ENCODE measurements around the gene DFFB.

The DFFB gene

GRCh38 chr1:3874736-3875135 lies 17.5 kb downstream of the DFFB start:
- DNase-seq (ENCODE audit: low spot score), result no peak

DNA sequence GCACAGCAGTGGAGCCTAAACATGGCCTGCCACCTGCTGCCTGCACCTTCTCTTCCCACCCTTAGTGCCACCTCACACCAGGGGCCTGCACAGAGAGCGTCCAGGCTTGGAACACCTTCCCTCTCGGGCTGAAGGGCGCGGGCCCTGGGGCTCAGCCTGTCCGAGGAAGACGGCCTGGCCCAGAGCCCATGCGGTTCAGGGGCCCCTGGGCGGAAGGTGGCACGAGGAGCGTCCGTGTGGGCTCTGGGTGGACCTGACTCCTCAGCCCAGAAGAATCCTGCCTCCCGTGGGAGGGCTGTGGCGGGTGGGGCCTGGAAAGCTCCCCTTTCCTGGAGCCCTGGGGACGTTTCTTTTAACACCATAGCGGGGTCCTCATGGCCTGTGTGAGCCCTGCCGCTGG lies 19.4 kb downstream of the DFFB start:
- DNase-seq (ENCODE audit: low spot score), result no peak

GRCh38 chr1:3879099-3879498 lies 21.8 kb downstream of the DFFB start:
- no peak for DNase-seq (ENCODE audit: low spot score)

DNA sequence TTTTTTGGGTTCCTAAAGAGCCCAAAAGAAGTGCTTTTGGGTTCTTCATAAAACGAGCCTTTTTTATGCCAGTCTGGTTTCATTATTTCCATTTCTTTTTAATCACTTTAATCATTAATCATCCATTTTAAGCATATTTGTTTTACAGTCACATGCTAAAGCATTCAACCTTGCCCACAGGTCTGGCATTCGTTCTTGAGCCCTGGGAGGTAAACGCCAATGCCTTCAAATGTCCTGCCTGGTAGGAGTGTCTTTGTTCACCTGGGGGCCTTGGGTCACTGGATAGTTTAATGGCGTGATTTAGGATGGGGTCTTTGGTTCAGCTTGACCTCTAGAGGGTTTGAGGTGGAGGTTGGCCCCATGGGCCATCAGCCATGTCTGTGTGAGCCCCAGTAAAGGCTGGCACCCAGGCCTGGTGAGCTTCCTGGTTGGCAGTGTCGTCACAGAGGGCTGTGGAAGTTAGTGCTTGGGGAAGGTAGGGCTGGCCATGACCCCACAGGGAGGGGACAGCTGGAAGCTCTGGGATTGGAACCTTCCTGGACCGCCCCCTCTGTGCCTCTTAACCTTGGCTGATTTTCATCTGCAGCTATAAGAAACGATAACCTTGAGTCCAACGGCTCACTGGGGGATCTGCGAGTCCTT lies 22.6 kb downstream of the DFFB start:
- DNase-seq (ENCODE audit: low spot score), result no peak

GRCh38 chr1:3880429-3881192 lies 23.3 kb downstream of the DFFB start:
- DNase-seq (ENCODE audit: low spot score), result no peak

DNA sequence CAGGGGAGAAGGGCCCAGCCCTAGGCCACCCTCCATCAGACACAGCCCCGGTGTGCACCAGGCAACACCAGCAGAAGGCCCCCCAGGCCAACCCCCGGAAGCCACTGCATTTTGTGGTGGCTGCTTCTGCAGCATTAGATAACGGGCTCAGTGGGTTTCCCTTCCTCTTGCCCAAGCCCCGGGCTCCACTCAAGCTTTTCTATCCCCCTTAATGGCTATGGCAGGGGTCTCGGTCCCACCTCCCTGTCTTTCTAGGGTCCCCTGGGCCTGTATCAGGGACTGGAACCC lies 23.9 kb downstream of the DFFB start:
- DNase-seq (ENCODE audit: low spot score), result no peak

- no peak for DNase-seq (ENCODE audit: low spot score)
Observed at GRCh38 chr1:3883194-3883925, 26.1 kb downstream of the DFFB start.

- no peak for DNase-seq (ENCODE audit: low spot score)
Observed at GRCh38 chr1:3884966-3885365, 27.7 kb downstream of the DFFB start.

- DNase-seq (ENCODE audit: low spot score), result no peak
Observed at GRCh38 chr1:3885611-3886010, 28.3 kb downstream of the DFFB start.

DNA sequence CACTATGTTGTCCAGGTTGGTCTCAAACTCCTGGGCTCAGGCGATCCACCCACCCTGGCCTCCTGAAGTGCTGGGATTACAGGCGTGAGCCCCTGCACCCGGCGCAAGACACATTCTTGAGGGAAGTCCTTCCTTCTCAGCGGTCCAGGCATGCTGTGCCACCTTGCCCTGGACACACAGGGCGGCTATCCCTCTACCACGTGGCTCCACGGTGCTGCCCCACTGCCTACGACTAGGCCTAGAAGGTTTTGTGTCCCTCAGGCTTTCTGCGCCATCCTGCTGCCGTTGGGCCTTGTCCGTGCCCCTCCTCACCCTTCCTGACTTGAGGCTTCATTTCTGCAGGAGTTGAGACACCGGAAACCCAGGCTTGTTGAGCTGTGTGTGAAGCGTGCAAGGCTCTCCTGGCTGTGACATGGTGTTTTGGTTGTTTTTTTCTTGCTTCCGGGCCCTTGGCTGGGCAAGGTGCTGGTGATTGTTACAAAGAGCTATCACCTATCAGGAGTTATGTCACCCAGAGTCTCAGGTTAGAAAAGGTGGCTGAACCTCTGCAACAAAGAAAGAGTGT lies 28.9 kb downstream of the DFFB start:
- no peak for DNase-seq (ENCODE audit: low spot score)

- DNase-seq (ENCODE audit: low spot score), result no peak
Observed at GRCh38 chr1:3886691-3887090, 29.4 kb downstream of the DFFB start.

GRCh38 chr1:3888301-3888700 lies 31.0 kb downstream of the DFFB start:
- DNase-seq (ENCODE audit: low spot score), result no peak

- no peak for DNase-seq (ENCODE audit: low spot score)
Observed at GRCh38 chr1:3889936-3890335, 32.7 kb downstream of the DFFB start.

GRCh38 chr1:3890389-3891328 lies 33.4 kb downstream of the DFFB start:
- DNase-seq (ENCODE audit: low spot score), result no peak

- DNase-seq (ENCODE audit: low spot score), result no peak
Observed at GRCh38 chr1:3891329-3891865, 34.1 kb downstream of the DFFB start.

DNA sequence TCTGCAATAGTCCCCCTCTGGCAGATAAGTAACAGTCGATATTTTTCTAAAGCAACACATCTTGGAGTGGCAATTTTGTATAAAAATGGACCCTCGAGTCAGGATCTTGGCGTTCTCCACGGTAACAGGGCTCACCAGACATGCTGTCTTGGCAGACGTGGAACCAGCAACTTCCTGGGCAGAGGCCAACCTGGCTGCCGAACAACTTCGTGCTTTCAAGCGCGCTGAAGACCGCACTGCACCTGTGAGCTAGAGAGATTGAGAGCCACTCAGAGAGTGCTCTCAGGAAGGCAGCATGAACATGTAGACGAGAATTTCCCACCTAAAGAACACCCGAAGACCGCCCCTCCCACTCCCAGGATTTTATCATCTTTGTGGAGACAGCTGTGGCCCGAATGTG lies 35.5 kb downstream of the DFFB start:
- no peak for DNase-seq (ENCODE audit: low spot score)

- no peak for DNase-seq (ENCODE audit: low spot score)
Observed at GRCh38 chr1:3893190-3893589, 35.9 kb downstream of the DFFB start.

GRCh38 chr1:3894626-3895278 lies 37.5 kb downstream of the DFFB start:
- no peak for DNase-seq (ENCODE audit: low spot score)

DNA sequence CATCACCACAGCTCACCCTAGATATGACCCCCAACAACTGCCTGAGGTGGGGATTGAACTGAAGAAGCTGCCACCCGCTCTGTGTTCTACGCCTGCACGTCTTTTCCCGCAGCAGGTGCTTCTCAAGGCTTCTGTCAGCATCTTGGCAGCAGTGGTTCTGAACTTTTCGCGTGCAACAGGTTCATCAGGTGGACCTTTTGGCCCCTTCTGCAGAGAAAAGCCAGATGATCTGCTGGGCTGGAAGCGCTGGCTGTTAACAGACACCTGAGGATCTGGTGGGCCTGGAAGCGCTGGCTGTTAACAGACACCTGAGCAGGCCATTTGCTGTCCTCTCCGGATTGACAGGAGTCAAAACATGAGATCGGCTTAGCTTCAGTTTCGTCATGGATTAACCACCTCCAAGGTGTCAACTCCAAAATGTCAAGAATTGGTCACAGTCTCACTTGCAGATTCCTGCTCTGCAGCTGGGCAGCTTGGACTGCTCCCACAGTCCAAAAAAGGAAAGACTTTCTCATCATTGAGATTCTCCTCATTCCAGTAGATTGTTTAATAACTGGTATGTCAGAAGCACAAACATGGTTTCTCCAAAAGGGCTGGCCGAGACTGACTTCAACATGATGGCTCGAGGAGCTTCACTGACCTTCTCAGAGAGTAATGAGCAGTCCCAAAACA lies 38.1 kb downstream of the DFFB start:
- DNase-seq (ENCODE audit: low spot score), result no peak

- DNase-seq (ENCODE audit: low spot score), result no peak
Observed at GRCh38 chr1:3895951-3896325, 38.7 kb downstream of the DFFB start.

Measured in iPS-NIHi11 (cell line).